NK-92 treated with Interleukin-12 subunit alpha and Interleukin-12 subunit beta, amount 100 ng/mL, for 24 hours (cell line): Measurements from ENCODE around the gene SSC5D.

Source experiments
- DNase-seq: peaks from one replicate; lab custom pipeline; 2025; lab: John Stamatoyannopoulos, UW

The SSC5D gene

DNA sequence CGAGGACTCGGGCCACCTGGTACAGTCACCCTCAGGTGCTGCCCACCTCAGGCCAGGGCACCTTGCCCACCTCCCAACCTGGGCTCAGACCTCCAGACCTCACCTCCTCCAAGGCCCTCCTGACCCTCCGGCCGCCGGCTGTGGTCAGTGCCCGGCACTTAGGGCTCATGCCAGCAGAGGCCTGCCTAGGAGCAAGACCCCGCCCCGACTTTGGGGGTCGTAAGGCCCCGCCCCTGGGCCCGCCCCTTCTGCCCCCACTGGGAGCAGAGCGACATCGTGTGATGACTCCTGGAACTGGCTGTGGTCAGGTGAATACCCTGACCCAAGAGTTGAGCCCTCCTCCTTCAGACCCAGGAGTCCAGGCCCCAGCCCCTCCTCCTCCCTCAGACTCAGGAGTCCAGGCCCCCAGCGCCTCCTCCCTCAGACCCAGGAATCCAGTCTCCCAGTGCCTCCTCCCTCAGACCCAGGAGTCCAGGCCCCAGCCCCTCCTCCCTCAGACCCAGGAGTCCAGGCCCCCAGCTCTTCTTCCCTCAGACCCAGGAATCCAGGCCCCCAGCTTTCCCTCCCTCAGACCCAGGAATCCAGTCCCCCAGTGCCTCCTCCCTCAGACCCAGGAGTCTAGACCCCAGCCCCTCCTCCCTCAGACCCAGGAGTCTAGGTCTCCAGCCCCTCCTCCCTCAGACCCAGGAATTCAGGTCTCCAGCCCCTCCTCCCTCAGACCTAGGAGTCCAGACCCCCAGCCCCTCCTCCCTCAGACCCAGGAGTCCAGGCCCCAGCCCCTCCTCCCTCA, 48.9 kb downstream of the SSC5D start, which contains the start of gene SBK2:
TSS of gene SBK2 (minus strand) at position 183 of the 790 bp plus-strand sequence. CDS start 839 bp downstream, outside the sequence.
- DNase-seq = no peak

DNA sequence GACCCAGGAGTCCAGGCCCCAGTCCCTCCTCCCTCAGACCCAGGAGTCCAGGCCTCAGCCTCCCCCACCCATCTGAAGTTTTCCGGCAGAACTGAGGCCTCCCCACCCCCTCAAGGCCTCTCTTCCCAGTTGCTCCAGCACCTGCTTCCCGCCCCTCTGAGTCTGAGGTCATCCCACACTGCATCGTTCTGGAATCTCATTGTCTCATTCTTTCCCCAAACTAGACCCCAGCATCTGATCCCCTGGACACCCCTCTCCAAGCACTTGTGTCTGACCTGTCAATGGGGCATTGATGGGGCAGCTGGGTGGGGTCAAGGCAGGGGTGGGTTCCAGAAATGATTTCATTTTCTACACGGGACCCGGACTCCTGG, 49.5 kb downstream of the SSC5D start:
- DNase-seq = no peak

DNA sequence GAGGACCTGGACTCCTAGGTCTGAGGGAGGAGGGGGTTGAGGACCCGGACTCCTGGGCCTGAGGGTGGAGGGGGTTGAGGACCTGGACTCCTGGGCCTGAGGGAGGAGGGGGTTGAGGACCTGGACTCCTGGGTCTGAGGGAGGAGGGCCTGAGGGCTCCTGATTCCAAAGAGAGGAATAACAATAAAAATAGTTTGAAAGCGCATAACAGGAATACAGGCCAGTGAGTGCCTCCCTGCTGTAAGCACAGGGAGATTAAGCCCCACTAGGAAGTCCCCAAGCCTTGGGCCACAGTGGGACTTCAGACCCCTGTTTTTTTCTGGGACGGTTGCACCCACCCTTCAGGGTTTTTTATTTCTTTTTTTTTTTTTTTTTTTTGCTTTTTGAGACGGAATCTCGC, 49.9 kb downstream of the SSC5D start:
- DNase-seq = no peak

DNA sequence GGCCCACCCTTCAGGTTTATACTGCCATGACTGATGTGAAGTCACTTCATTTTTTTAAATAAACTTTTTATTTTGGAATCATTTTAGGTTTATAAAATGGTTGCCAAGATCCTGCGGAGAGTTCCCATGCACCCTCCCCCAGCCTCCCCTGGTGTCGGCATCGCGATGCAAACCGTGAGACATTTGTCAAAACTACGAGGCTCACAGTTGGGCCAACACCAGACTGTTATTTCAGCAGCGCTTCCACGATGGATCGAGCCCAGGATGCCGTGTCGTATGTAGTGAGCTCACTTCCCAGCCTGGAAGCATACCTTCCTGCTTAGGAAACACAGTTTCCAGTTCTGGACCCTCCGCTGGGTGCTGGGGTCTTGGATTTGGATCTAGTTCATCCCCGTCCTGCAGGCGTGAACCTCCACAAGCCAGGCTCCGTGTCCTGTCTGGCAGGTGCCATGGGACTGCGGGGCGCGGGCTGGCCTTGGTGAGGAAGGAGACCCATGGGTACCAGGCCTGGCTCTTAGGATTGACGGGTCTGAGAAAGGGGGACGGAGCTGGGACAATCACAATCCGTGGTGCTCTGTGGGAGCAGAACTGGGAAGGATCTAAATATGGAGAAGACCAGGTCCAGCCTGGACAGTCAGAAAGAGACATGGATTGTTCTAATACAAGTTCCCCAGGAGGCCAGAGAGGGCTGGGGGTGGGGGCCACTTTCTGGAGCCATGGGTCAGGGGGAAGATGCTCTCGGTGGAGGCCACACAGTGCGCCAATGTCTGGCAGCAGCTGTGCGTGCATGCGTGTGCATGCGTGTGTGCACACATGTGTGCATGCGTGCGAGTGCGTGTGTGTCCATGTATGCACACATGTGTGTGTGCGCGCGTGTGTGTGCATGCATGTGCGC, 51.1 kb downstream of the SSC5D start:
- DNase-seq = no peak

DNA sequence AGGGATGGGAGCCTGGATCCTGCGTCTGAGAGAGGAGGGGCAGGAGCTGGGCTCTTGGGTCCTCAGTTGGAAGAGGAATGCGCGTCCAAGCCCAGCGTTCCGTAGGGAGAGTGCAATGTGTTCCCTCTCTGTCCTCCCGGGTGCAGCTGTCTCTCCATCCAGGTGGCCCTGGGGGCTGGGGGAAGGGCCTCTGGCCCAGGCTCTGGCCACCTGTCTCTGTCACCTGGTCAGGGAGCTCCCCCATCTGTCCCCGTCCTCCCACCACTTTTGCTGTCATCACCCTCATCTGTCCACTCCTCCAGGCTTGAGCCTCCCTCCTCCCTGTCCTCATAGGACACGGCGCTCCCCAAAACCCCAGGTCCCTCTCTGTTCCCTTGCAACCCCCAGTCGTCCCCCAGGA, 52.4 kb downstream of the SSC5D start:
- DNase-seq = no peak

DNA sequence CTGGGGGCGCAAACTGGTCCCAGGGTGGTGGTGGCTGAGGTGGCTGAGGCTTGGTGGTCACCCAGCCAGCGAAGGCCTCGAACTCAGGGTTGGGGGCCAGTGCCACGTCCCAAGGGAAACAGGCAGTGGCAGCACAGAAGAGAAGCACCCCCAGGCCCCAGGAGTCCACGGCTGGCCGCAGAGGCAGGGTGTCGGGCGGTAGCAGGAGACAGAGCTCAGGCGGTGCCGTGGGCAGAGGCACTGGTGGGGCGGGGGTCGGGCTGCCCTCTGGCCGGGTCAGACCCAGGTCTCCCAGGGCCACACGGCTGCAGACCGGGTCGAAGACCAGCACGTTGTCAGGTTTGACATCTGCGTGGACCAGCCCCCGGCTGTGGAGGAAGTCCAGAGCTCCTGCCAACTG, 52.9 kb downstream of the SSC5D start:
- no peak for DNase-seq

DNA sequence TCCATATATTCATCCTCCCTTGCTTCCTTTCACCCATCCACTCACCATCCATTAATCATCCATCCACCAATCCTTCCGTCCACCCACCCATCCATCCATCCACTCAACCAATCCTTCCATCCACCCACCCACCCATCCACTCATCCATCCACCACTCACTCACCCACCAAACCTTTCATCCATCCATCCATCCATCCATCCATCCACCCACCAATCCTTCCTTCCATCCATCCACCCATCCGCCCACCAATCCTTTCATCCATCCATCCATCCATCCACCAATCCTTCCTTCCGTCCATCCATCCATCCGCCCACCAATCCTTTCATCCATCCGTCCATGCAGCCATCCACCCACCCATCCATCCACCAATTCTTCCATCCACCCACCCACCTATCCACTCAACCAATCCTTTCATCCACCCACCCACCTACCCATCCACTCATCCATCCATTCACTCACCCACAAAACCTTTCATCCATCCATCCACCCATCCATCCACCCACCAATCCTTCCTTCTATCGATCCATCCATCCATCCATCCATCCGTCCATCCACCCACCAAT, 54.1 kb downstream of the SSC5D start:
- no peak for DNase-seq

DNA sequence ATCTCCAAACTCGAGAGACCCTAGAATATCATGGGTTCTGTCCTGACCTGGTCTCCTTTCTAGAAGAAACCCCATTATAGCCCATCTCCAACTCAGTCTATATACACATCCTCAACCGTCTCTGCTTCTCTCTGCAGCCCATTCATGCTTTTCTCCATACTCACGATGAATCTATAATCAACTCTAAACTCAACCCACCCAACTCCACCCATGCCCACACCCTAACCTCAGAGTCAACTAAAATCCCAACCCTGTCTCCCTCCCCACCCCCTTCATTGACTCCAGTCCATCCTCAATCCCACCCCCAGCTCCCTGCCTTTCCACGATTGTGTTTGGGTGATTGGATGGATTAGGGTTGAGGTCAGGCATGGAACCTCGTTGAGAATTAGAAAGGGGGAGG, 55.3 kb downstream of the SSC5D start:
- DNase-seq = no peak

DNA sequence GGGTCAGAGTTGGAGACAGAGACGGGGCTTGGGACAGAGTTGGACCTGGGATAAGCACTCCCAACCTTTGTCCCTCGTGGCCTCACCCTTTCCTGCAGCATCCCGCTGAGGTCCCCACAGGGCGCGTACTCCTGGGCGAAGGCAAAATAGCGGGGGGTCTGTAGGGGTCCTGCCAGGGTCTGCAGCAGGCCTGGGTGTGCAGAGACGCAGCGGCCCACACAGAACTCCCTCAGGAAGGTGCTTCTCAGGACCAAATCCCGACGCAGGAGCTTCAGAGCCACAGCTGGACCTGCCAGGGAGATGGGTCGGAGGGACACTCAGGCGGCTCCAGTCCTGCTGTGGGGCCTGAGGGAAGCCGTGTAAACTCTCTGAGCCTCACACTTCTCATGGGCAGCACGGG, 55.8 kb downstream of the SSC5D start:
- no peak for DNase-seq

DNA sequence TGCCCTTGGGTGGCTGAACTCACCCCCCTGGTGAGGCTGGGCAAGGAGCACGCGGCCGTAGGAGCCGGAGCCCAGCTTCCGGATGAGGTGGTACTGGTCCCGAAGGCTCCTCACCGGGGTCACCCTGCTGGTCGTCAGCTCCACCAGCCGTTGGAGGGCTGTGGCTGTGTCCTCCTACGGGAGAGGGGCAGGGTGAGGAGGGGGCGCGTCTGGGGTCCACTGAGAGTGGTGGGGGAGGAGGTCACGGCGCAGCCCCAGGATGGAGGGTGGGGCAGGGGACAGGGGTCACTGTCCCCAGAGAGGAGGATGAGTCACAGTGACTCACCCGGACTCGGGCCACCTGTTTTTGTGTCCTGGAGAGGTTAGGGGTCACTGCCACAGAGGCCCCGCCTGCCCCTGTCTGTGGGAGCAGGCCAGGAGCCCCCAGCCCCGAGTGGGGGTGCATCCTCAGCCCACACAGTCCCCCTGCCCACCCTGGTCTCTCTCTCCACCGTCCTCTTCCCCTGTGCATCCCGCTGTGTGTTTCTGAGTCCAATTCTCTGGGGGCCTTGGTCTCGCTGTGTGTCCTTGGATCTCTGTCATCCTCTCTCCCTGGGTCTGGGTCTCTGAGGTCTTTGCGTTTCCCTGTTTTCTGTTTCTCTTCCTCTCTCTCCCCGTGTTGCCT, 56.7 kb downstream of the SSC5D start:
- no peak for DNase-seq

DNA sequence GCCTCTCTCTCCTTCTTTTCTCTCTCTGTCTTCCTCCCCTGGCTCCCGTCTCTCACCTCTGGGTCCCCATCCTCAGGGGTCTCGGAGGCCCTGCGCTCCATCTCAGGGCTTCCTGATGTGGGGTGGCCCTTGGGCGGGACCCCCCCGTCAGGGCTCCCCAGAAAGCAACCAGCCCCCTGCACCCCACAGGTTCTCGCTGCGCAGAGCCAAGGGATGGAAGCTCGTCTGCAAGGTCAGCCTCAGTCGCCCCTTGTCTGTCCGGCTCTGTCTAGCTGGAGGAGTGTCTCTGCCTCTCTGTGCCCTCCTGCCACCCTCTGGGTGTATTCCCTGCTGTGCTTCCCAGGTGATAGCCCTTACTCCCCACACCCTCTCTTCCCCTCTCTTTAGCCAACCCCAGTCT, 57.2 kb downstream of the SSC5D start, which contains the start of gene SBK3:
TSS of gene SBK3 (minus strand) at position 101 of the 400 bp plus-strand sequence. CDS start at position 101, 0 bp downstream.
- DNase-seq = no peak

DNA sequence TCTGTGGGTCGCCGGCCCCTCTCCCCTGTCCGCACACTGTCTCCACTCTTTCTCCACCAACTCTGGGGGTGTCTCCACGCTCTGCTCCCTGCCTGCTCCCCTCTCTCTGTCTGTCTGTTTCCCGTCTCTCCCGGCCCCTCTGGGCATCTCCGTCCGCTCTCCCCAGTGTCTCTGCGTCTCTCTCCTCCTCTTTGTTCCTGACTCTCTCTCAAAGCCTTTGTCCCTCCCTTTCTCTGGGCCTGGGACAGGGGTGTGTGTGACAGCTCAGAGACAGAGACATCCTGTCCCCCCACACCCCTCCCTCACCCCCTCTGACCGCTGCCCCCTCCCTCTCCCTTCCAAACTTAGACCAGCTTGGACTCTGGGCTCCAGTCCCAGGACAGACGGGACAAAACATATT, 57.8 kb downstream of the SSC5D start:
- DNase-seq = no peak

DNA sequence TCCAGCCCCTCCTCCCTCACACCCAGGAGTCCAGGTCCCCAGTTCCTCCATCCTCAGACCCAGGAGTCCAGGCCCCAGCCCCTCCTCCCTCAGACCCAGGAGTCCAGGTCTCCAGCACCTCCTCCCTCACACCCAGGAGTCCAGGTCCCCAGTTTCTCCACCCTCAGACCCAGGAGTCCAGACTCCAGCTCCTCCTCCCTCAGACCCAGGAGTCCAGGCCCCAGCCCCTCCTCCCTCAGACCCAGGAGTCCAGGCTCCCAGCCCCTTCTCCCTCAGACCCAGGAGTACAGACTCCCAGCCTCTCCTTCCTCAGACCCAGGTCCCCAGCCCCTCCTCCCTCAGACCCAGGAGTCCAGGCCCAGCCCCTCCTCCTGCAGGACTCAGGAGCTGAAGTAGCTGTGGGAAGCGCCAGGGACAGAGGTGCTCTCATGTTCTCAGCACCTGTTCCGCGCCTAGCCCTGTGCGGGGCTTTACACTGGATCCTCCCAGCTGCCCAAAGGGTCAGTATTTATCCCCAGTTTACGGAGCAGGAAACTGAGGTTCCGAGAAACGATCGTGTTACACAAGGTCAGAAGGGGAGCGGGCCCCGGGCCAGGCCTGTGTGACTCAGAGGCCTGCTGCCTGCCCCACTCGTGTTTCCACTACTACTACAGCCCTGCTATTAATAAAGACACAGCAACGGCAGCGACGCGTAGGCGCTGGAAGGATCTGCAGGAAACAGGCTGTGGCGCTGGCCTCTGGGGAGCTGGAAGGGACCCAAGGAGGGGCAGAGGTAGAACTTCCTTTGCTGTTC, 58.8 kb downstream of the SSC5D start:
- DNase-seq = no peak

DNA sequence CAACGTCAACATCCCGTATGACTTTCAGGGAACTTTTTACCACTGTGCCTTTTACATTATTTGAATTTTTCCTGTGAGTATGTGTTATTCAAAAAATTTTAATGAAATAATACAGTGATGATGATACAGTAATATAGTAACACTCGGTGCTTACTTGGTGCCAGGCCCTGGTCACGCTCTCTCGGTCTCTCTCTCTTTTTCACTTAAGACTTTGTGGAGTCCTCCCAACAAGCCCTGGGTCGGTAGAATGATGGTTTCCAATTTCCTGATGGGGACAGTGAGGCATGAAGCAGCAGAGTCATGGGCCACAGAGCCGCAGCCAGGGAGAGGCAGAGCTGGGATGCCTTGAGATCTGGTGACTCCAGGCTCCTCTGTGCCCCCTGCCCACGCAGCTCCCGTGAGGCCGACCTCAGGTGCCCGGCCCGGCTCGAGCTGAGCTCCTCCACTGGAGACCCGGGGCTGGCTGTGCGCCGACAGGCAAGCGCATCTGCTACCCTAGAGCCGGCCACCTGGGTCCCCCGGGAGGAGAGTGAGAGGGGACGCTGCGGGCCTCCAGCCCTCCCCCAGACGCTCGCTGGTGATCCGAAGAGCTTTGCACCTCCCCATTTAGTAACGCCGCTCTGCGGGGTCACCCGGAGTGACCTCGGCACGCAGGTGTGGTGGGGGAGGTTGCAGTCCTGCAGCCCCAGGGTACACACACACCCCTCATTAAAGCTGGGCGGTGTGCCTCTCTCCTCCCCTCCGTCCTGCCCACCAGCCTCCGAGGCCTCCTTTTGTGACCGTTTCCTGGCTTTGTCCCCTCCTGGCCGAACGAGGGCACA, 61.5 kb downstream of the SSC5D start:
- DNase-seq = no peak

DNA sequence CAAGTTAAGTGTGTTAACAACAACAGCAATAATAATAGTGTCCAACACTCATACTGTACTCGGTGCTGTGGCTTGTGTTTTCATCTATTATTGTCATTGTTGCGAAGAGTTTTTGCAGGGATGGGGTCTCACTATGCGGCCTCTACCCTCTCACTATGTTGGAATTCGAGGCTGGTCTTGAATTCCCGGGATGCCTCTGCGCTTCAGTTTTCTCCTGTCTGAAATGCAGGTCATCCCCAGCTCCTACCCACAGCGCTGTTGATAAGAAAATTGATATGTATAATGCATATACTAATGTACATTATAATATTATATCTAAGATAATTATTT, 62.0 kb downstream of the SSC5D start:
- no peak for DNase-seq

DNA sequence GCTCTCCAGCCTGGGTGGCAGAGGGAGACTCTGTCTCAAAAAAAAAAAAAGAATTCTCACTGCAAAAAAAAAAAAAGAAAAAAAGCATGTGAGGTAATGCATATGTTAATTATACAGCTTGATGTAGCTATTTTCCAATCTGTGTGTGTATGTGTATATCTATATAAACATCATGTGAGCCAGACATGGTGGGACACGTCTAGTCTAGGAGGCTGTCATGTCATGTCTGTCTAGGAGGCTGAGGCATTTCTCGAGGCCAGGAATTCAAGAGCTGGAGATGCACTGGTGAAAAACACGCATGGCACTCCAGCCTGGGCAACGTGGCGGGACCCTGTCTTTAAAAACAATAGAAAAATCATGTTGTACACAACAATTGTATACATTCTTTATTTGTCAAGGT, 64.0 kb downstream of the SSC5D start:
- no peak for DNase-seq

DNA sequence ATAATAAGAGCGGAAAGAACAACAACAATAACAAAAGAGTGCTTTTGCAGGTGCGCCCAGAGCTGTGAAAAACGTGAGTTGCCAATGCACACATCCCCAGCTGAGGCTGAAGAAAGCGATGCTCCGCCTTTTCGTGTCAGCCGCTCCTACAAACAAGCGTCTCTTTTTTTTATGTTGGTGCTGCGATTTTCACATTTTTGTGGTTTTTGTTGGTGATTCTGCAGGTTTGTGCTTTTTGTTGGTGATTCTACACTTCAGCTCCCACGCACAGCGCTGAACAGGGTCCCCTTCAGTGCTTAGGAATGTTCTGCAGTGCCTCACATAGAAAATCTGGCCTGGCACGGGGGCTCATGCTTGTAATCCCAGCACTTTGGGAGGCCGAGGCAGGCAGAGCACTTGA, 64.4 kb downstream of the SSC5D start:
- DNase-seq = no peak

DNA sequence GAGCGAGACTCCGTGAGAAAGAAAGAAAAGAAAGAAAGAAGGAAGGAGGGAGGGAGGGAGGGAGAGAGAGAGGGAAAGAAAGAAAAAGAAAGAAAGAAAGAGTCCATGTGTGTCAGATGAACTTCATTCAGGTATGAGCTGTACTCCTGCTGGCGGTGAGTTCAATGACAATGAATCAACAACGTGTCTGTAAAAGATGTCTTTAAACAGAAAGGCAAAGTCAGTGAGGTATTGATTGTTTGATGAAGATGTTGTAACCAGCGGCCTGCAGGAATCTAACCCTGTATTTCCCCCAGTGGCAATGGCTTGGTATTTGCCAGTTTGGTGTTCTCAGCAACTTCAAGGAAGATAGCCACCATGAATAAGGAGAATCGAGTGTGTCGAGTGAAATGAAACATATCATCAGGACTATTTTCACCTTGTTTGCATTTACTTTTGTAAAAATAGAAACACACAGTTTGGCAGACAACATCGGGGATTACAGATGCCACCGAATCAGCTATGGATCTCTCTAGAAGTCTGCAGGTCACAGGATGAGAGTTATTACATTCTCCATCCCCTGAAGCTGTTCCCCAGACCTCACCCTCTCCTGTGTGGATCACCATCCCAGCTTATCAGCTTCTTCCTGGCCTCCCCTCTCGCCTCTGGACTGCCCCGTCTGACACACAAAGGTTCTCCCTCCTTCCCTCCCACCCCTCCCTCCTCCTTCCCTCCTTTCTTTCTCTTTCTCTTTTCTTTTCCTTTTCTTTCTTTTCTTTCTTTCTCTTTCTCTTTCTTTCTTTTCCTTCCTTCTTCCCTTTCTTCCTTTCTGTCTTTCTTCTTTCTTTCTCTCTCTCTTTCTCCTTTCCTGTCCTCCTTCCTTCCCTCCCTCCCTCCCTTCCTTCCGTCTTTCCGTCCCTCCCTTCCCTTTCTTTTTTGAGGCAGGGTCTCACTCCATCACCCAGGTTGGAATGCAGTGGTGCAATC, 65.3 kb downstream of the SSC5D start:
- no peak for DNase-seq

DNA sequence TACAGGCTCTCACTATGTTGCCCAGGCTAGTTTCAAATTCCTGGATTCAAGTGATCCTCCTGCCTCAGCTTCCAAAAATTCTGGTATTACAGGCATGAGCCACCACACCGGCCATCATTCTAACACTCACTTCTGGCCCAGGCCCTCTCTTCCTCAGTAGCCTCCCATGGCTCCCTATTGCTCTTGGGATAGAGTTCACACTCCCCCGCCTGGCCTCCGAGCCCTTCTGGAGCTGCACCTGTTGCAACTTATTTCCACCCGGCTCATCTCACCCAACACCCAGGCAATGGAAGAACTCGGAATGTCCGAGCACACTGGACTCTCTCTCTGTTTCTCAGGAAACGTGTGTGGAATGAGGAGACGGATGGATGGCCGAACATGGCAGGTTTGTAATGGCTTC, 66.1 kb downstream of the SSC5D start:
- DNase-seq = no peak
